ENCODE data around the gene MYO9B. TPM values are rescaled to one million over a fixed set of nuclear protein-coding genes. Genes with fewer than 3 reads are reported as not detected.

The MYO9B gene
- total RNA-seq, 1 donor, result 99.3 TPM

DNA sequence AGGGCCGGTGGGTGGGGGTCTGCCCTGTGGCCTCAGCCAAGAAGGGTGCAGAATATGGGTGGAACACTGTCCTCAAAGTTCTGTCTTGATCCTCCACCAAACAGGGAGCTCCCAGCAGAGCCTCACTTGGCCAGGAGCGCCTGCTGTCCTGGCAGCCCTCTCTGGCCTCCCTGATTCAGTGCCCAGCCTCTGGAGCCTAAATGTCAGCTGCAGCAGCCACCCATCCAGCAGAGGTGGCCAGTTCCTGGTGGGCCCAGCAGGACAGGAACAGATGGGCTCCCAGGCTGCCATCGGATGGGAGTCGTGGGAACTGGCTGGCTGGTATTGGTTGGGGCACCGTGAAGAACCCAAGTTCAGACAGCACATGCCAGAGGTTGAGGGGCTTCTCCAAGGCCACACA lies 137.8 kb downstream of the MYO9B start:
- no peak for TF ChIP-seq CTCF (IDR thresholded peaks at IDR 0.05; ENCODE audit: insufficient read depth, low read depth, low read length)
- H3K4me3 ChIP-seq (ENCODE audit: low read depth, low read length), result no peak overlapping the region
- DNase-seq (ENCODE audit: low read depth), result no peak

DNA sequence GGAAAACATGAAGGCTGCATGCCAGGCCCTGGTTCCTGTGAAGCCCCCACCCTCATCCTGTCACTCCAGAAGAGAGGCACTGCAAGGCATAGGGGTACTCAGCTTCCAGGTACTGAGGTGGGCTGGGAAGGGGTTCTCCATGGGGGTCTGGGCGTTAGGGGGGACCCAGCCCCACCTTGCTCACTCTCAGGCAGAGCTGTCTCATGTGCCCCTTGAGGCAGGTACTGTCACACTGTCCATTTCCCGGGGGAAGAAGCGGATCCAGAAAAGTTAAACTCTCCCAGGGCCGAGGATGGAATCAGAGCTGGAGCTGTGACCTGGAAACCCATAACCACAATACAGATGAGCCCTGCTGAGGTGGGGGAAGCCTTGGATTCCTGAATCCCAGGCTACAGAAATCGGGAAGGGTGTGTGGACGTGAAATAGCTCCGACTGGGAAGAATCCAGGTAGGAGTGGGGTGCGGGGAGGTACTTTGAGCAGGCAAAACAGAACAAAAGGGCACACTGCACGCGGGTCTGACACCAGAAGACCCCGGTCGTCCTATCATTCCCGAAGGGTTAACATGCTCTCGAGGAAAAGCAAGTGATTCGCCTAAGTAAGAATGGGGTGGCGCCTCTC lies 139.0 kb downstream of the MYO9B start:
- H3K4me3 ChIP-seq (ENCODE audit: low read depth, low read length), result peak overlapping the region; percentile 78
- no peak for DNase-seq (ENCODE audit: low read depth)
- no peak for TF ChIP-seq CTCF (IDR thresholded peaks at IDR 0.05; ENCODE audit: insufficient read depth, low read depth, low read length)

GRCh38 chr19:17215127-17215971 lies 139.8 kb downstream of the MYO9B start, which contains the start of gene USE1:
TSS of gene USE1 (plus strand) at chr19:17215357. CDS start at chr19:17215406, 49 bp downstream.
- H3K4me3 ChIP-seq (ENCODE audit: low read depth, low read length), result peak within 1 kb of the TSS; percentile 78
- TF ChIP-seq CTCF (IDR thresholded peaks at IDR 0.05; ENCODE audit: insufficient read depth, low read depth, low read length), result no peak
- DNase-seq (ENCODE audit: low read depth), result peak; percentile 94

DNA sequence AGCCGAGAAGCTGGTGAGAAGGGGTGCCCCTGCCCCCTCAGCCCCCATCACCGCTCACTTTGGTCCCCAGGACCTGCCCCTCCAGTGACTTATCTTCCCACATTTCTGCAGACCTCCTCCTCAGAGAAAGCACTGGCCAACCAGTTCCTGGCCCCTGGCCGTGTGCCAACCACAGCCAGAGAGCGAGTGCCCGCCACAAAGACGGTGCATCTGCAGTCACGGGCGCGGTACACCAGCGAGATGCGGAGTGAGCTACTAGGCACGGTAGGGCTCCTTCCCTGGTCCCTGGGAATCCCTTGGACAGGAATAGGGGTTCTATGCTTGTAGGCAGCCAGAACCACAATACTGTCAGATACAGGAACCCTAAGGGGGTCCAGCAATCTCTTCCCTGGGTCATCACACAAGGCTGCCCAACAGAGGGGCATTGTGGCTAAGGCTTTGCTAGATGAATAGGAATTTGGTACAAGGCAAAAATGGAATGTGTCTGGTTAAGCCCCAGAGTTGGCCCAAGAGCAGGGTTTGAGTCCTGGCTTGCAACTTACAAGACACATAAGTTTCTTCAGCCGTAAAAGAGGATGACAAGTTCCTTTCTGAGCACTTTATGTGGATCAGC lies 140.6 kb downstream of the MYO9B start:
- no peak for TF ChIP-seq CTCF (IDR thresholded peaks at IDR 0.05; ENCODE audit: insufficient read depth, low read depth, low read length)
- no peak for DNase-seq (ENCODE audit: low read depth)
- H3K4me3 ChIP-seq (ENCODE audit: low read depth, low read length), result peak overlapping the region; percentile 78

- no peak overlapping the region for H3K4me3 ChIP-seq (ENCODE audit: low read depth, low read length)
- DNase-seq (ENCODE audit: low read depth), result no peak
- TF ChIP-seq CTCF (IDR thresholded peaks at IDR 0.05; ENCODE audit: insufficient read depth, low read depth, low read length), result no peak
Observed at GRCh38 chr19:17219286-17219685, 143.7 kb downstream of the MYO9B start.

DNA sequence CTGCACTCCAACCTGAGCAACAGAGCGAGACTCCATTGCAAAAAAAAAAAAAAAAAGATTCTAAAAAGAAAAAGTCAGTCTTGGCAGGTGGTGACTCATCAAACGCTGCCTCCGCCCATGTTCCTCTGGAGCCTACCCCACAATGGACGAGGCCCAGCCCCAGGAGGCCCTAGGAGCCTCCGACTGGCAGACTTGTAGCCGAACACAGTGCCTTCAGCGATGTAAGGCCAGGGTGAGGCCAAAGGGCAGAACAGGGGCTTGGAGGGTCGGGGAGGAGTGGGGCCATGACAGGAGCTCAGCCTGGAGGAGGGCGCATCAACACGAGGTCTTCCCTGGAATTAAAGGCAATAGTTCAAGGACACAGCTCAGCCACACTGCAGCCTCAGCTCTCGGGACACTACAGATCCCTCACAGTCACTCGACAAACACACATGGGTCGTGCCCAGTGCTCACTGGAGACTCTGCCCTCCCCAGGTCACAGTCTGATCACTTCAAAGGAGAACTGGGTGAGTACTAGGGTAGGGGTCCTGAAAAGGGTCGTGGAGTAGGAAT lies 144.7 kb downstream of the MYO9B start:
- DNase-seq (ENCODE audit: low read depth), result peak; percentile 66
- TF ChIP-seq CTCF (IDR thresholded peaks at IDR 0.05; ENCODE audit: insufficient read depth, low read depth, low read length), result no peak
- no peak overlapping the region for H3K4me3 ChIP-seq (ENCODE audit: low read depth, low read length)
